Astrocyte of the spinal cord (primary cell): ENCODE data around the gene AQP5.
A peak's percentile ranks its signal among the peaks of the same experiment; 100 is the strongest.

Experiments used
- DNase-seq: peaks from one replicate; pipeline ENCODE4 v3.0.0; 2011; ENCODE audit warnings: low read depth, low spot score
- H3K4me3 ChIP-seq: 2 replicates; pipeline ENCODE4 v1.5.1; 2011; ENCODE audit warnings: low read depth, mild to moderate bottlenecking, low read length, moderate library complexity
- CTCF ChIP-seq: IDR thresholded peaks from 2 replicates; pipeline ENCODE4 v1.5.1; 2012; ENCODE audit warnings: low read depth, mild to moderate bottlenecking, low read length, inconsistent platforms
- in situ Hi-C: cut with HindIII; loops from 2 replicates; pipeline ENCODE4 v1.10.0; 2017; ENCODE audit warnings: low sequenced_read_pairs

AQP5 gene

GRCh38 chr12:49963976-49964815, 2.5 kb downstream of the AQP5 start:
- TF ChIP-seq CTCF, result no peak
- in situ Hi-C loops, result no loop called here
- DNase-seq, result no peak
- no peak overlapping the region for H3K4me3 ChIP-seq

- in situ Hi-C loops, result no loop called here
- H3K4me3 ChIP-seq, result no peak overlapping the region
- TF ChIP-seq CTCF, result no peak
- DNase-seq, result no peak
Measured at GRCh38 chr12:49964849-49965624, 3.4 kb downstream of the AQP5 start.

DNA sequence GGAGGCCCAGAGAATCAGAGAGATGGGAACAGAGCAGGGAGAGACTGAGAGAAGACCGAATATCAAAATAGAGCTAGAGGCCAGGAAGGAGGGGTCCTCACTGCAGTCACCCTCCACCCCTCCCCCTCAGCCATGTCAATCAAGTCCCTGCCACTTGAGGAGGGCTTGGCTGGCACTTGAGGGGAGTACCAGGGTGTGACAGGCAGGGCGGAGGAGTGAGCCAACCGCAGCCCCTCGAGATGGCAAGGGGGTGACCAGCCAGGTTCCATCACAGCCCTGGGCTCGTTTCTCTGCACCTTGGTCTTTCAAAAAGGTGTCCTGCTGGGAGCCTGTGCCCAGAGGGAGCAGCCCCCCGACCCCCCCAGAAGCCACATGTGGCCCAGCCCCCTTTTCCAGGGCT, 4.2 kb downstream of the AQP5 start:
- in situ Hi-C loops, result no loop called here
- no peak for TF ChIP-seq CTCF
- H3K4me3 ChIP-seq, result no peak overlapping the region
- no peak for DNase-seq

GRCh38 chr12:49966511-49967041, 4.9 kb downstream of the AQP5 start:
- TF ChIP-seq CTCF, result no peak
- H3K4me3 ChIP-seq, result no peak overlapping the region
- in situ Hi-C loops, result no loop called here
- no peak for DNase-seq

GRCh38 chr12:49967042-49967776, 5.5 kb downstream of the AQP5 start:
- TF ChIP-seq CTCF, result peak; percentile 95
- peak overlapping the region; percentile 30 for H3K4me3 ChIP-seq
- in situ Hi-C loops, result no loop called here
- DNase-seq, result peak; percentile 84

DNA sequence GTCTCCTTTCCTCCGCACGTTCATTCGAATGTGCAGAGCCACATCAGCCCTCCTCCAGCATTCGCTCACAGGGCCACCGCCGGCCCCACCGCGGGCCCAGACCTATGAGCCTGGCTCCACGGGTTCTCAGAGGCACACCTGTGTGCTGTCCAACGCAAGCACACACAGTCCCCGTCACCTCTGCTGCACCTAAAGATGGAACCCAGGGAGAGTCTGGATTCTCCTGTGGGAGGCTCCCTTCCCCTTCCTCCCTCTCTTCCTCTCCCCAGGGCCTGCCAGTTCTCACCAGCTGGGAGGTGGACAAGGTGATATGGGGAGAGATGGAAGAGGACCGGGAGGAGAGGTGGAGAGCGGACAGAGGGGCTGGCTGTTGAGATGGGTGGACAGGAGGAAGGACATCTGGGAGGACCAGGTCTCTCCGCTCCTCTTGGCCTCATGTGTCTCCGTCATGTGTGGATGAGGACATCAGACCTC, 6.1 kb downstream of the AQP5 start:
- H3K4me3 ChIP-seq, result peak overlapping the region; percentile 6
- in situ Hi-C loops, result no loop called here

More for the DNA sequence above, 6.1 kb downstream of the AQP5 start:
- no peak for TF ChIP-seq CTCF
- no peak for DNase-seq
